Measurements from ENCODE around the gene KIF12.

Gene KIF12

DNA sequence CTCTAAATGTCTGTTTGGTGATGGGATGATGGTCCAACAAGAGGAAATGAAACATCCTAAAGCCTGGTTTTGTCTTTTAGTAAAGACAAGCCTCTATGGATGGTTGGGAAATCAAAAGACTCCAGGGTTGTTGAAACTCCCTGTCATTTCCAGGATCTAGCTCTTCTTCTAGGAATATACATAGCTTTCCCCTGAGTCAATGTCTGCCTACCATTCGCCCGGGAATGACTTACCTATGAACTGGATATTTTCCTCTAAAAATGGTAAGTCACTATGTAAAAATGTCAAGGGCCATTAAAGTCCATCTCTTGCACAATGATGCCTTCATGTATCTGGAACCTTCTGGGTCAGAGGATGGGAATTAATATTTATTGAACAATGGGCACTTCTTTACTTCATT lies 11.1 kb upstream of the KIF12 start:
- no peaks in the 10 kb centered on the region for H3K36me3 ChIP-seq (ENCODE audit: insufficient read depth, low read length)
- DNase-seq = no peak
- H3K4me2 ChIP-seq (ENCODE audit: insufficient read depth, low read length) = no peak overlapping the region
- ATAC-seq (ENCODE audit: insufficient read depth, low read depth) = no peak
- H4K20me1 ChIP-seq (ENCODE audit: insufficient read depth, low read length) = no peaks in the 10 kb centered on the region
- peaks cover 2% of the 10 kb centered on the region for H3K27me3 ChIP-seq (ENCODE audit: insufficient read depth, low read length, poor library complexity)
- no peaks in the 10 kb centered on the region for H3K79me2 ChIP-seq (ENCODE audit: insufficient read depth, low read length)
- H3K4me1 ChIP-seq (ENCODE audit: insufficient read depth, low read length) = no peaks in the 10 kb centered on the region
- no peak overlapping the region for H3K4me3 ChIP-seq (ENCODE audit: low read depth in 1 of 2, low read length in 2 of 2)
- TF ChIP-seq, protein P1, sequence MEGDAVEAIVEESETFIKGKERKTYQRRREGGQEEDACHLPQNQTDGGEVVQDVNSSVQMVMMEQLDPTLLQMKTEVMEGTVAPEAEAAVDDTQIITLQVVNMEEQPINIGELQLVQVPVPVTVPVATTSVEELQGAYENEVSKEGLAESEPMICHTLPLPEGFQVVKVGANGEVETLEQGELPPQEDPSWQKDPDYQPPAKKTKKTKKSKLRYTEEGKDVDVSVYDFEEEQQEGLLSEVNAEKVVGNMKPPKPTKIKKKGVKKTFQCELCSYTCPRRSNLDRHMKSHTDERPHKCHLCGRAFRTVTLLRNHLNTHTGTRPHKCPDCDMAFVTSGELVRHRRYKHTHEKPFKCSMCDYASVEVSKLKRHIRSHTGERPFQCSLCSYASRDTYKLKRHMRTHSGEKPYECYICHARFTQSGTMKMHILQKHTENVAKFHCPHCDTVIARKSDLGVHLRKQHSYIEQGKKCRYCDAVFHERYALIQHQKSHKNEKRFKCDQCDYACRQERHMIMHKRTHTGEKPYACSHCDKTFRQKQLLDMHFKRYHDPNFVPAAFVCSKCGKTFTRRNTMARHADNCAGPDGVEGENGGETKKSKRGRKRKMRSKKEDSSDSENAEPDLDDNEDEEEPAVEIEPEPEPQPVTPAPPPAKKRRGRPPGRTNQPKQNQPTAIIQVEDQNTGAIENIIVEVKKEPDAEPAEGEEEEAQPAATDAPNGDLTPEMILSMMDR (IDR thresholded peaks at IDR 0.05; ENCODE audit: borderline replicate concordance, extremely low read depth, low read length, poor library complexity, severe bottlenecking) = no peak
- no peak for TF ChIP-seq EZH2 (IDR thresholded peaks at IDR 0.05; ENCODE audit: borderline replicate concordance, low read depth, low read length, severe bottlenecking)
- no peak overlapping the region for H3K27ac ChIP-seq (ENCODE audit: low read length)
- H2AFZ ChIP-seq (ENCODE audit: low read depth, low read length) = no peak overlapping the region
- no peaks in the 10 kb centered on the region for H3K9me3 ChIP-seq (ENCODE audit: insufficient read depth, low read length, severe bottlenecking)
- H3K9ac ChIP-seq (ENCODE audit: low read depth, low read length) = no peak overlapping the region

DNA sequence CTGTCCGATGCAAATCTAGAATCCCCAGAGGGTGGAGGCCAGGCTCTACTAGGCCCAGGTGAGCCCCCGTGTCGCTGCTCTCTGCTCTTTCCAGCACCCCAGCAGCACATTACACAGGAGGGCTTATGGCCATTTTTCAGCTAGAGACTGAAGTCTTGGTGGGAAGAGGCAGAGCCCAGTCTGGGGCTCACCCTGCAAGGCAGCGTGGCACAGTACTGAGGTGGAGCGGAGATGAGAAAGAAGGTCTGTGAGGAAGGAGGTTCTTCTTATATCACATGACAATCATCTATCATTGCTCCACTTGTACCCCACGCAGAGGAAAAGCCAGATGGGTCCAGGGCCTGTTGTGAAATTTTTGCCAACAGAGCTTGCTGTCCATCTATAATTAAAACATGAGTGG lies 10.0 kb upstream of the KIF12 start:
- Histone ChIP-seq H3K9me3 (ENCODE audit: insufficient read depth, low read length, severe bottlenecking) (no peaks in the 10 kb centered on the region), H3K9ac (ENCODE audit: low read depth, low read length) (no peak overlapping the region)

DNA sequence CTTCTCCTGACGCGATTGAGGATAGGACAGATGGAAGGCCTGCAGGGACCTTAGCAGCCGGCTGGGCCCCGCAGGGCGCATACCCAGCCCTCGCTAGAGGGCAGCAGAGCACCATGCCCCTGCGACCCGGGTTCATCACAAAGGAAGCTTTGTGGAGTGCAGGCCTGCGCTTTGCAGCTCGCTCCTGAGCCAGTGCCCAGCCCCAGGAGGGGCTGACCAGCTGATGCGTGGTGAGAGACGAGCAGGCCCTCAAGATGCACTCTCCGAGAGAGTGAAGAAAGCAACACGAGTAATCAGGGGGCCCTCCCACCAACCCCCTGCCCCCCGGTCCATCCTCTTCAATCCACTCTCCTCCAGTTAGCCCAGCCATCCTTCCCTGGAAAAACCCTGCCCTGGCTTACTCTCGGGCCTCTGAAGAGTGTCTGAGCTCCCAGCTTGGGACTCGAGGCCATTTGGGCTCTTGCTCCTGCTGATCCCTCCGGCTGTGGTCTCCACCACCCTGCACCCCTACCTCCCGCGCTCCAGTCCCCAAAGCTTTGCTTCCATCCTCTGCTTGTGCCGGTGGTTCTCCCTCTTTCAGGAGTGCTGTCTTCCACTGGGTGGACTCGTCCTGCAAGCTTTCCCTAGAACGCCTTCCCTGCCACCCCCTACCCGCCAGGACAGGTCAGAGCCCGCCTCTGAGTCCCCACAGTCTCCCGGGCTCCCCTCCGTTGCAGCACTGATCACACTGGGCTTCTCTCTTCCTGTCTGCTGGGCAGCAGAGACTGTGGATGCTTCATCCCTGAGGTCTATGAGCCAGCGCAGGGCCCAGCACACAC lies 9.1 kb upstream of the KIF12 start:
- no peak overlapping the region for H3K9ac ChIP-seq (ENCODE audit: low read depth, low read length)

More for the DNA sequence above, 10.0 kb upstream of the KIF12 start:
- no peak for DNase-seq
- ATAC-seq (ENCODE audit: insufficient read depth, low read depth) = no peak
- Histone ChIP-seq H2AFZ (ENCODE audit: low read depth, low read length) (no peak overlapping the region), H3K36me3 (ENCODE audit: insufficient read depth, low read length) (no peaks in the 10 kb centered on the region), H3K27me3 (ENCODE audit: insufficient read depth, low read length, poor library complexity) (no peaks in the 10 kb centered on the region), H3K4me3 (ENCODE audit: low read depth in 1 of 2, low read length in 2 of 2) (no peak overlapping the region), H3K4me2 (ENCODE audit: insufficient read depth, low read length) (no peak overlapping the region), H3K79me2 (ENCODE audit: insufficient read depth, low read length) (no peaks in the 10 kb centered on the region), H3K4me1 (ENCODE audit: insufficient read depth, low read length) (no peaks in the 10 kb centered on the region), H4K20me1 (ENCODE audit: insufficient read depth, low read length) (no peaks in the 10 kb centered on the region), H3K27ac (ENCODE audit: low read length) (no peak overlapping the region)
- no peak for TF ChIP-seq EZH2 (IDR thresholded peaks at IDR 0.05; ENCODE audit: borderline replicate concordance, low read depth, low read length, severe bottlenecking)
- TF ChIP-seq, protein P1 (IDR thresholded peaks at IDR 0.05; ENCODE audit: borderline replicate concordance, extremely low read depth, low read length, poor library complexity, severe bottlenecking) = no peak

More for the DNA sequence above, 9.1 kb upstream of the KIF12 start:
- no peak overlapping the region for H3K4me2 ChIP-seq (ENCODE audit: insufficient read depth, low read length)
- no peaks in the 10 kb centered on the region for H3K27me3 ChIP-seq (ENCODE audit: insufficient read depth, low read length, poor library complexity)
- no peaks in the 10 kb centered on the region for H3K79me2 ChIP-seq (ENCODE audit: insufficient read depth, low read length)
- peak; percentile 58 for DNase-seq
- H3K4me3 ChIP-seq (ENCODE audit: low read depth in 1 of 2, low read length in 2 of 2) = no peak overlapping the region
- TF ChIP-seq EZH2 (IDR thresholded peaks at IDR 0.05; ENCODE audit: borderline replicate concordance, low read depth, low read length, severe bottlenecking) = no peak
- TF ChIP-seq, protein P1 (IDR thresholded peaks at IDR 0.05; ENCODE audit: borderline replicate concordance, extremely low read depth, low read length, poor library complexity, severe bottlenecking) = peak; percentile 85
- H2AFZ ChIP-seq (ENCODE audit: low read depth, low read length) = no peak overlapping the region
- no peaks in the 10 kb centered on the region for H3K4me1 ChIP-seq (ENCODE audit: insufficient read depth, low read length)
- no peak overlapping the region for H3K27ac ChIP-seq (ENCODE audit: low read length)
- H3K36me3 ChIP-seq (ENCODE audit: insufficient read depth, low read length) = no peaks in the 10 kb centered on the region
- no peaks in the 10 kb centered on the region for H3K9me3 ChIP-seq (ENCODE audit: insufficient read depth, low read length, severe bottlenecking)
- ATAC-seq (ENCODE audit: insufficient read depth, low read depth) = peak; percentile 98
- H4K20me1 ChIP-seq (ENCODE audit: insufficient read depth, low read length) = no peaks in the 10 kb centered on the region
